Heart left ventricle (tissue), 13 donors: ENCODE data around the gene HRH2.

Experiments
- CTCF ChIP-seq, 12 donors: fragments of 200-600 bp; sonication (generic) in 4 of 12; IDR thresholded peaks; one replicate each; pipeline versions ENCODE4 v1.5.0 to v1.8.0; 2018 to 2022; ENCODE audit warnings: antibody characterized with exemption in 12 of 12, mild to moderate bottlenecking in 5 of 12
- POLR2A ChIP-seq, 2 donors: fragments of 450-650 bp; IDR thresholded peaks; one replicate each; pipeline ENCODE4 v1.6.1; 2017; ENCODE audit warnings: antibody characterized with exemption in 2 of 2, mild to moderate bottlenecking in 2 of 2, moderate library complexity in 2 of 2
- donor health status: ischemic (EF 13 %, LVEDD 7.1; RV severe dilation, severe dysfunction).
- donor health status: DM: no; HTN: yes; CAD: no.
- donor health status: DM: no; HTN: no; CAD: no.
- donor health status: ischemic (EF 25% LVEDD 6.9; RV normal size, moderate dysfunction).
- donor health status: ischemic (EF 25% LVEDD 5.7; RV mildly dilated, moderate dysfunction).
- donor health status: ischemic (EF 35%, LVEDD 5.7; RV mildly dilated, moderate dysfunction).
- donor health status: nonischemic (EF 11% LVEDD 7.7; RV severe dilation, severe dysfunction).
- donor health status: DM: yes; HTN: yes; CAD: no.
- donor health status: PGD.
- donor health status: ischemic (EF 29% LVEDD 5.4; RV normal size, mild dysfunction).
- donor health status: nonischemic (EF 23%, LVEDD 6.1; RV moderate dilation, normal function).

GRCh38 chr5:175707751-175708375 lies 50.0 kb downstream of the HRH2 start:
- TF ChIP-seq POLR2A (IDR thresholded peaks at IDR 0.05) (no peak), CTCF (IDR thresholded peaks at IDR 0.05) (no peak)
